Measurements from ENCODE around the gene SLC45A2.
"Not testable (repeated sequence)": the region's sequence is repeated elsewhere in the genome, so short reads cannot be mapped to it uniquely, and the experiment has no call there.

SLC45A2 gene

GRCh38 chr5:33984671-33985124, at the start of gene SLC45A2:
SLC45A2 (minus strand) TSS chr5:33984693; CDS start chr5:33984583, 110 bp downstream.
- no peak for DNase-seq (ENCODE audit: low spot score)

- DNase-seq (ENCODE audit: low spot score) = no peak
These were observed 47.5 kb upstream of the SLC45A2 start for GRCh38 chr5:34031966-34032365.

GRCh38 chr5:34031117-34031516, 46.6 kb upstream of the SLC45A2 start:
- no peak for DNase-seq (ENCODE audit: low spot score)

- DNase-seq (ENCODE audit: low spot score) = not testable (repeated sequence)
These were observed 46.1 kb upstream of the SLC45A2 start for GRCh38 chr5:34030585-34030984.

GRCh38 chr5:34030048-34030447, 45.6 kb upstream of the SLC45A2 start:
- no peak for DNase-seq (ENCODE audit: low spot score)

GRCh38 chr5:34028349-34028748, 43.9 kb upstream of the SLC45A2 start:
- DNase-seq (ENCODE audit: low spot score) = no peak

- no peak for DNase-seq (ENCODE audit: low spot score)
These were observed 41.7 kb upstream of the SLC45A2 start for GRCh38 chr5:34026089-34026761.

- peak; percentile 16 for DNase-seq (ENCODE audit: low spot score)
These were observed 37.7 kb upstream of the SLC45A2 start for GRCh38 chr5:34022121-34022705.

- DNase-seq (ENCODE audit: low spot score) = no peak
These were observed 36.8 kb upstream of the SLC45A2 start for GRCh38 chr5:34021334-34021733.

GRCh38 chr5:34020726-34021125, 36.2 kb upstream of the SLC45A2 start:
- no peak for DNase-seq (ENCODE audit: low spot score)

- no peak for DNase-seq (ENCODE audit: low spot score)
These were observed 32.8 kb upstream of the SLC45A2 start for GRCh38 chr5:34017254-34017653.

- DNase-seq (ENCODE audit: low spot score) = no peak
These were observed 32.3 kb upstream of the SLC45A2 start for GRCh38 chr5:34016750-34017149.

- DNase-seq (ENCODE audit: low spot score) = no peak
These were observed 31.7 kb upstream of the SLC45A2 start for GRCh38 chr5:34016222-34016621.

GRCh38 chr5:34015120-34015822, 30.8 kb upstream of the SLC45A2 start:
- DNase-seq (ENCODE audit: low spot score) = no peak

GRCh38 chr5:34014626-34015025, 30.1 kb upstream of the SLC45A2 start:
- DNase-seq (ENCODE audit: low spot score) = no peak

GRCh38 chr5:34013547-34013946, 29.1 kb upstream of the SLC45A2 start:
- no peak for DNase-seq (ENCODE audit: low spot score)

GRCh38 chr5:34012791-34013190, 28.3 kb upstream of the SLC45A2 start:
- no peak for DNase-seq (ENCODE audit: low spot score)

GRCh38 chr5:34011536-34011935, 27.0 kb upstream of the SLC45A2 start:
- no peak for DNase-seq (ENCODE audit: low spot score)

- DNase-seq (ENCODE audit: low spot score) = not testable (repeated sequence)
These were observed 25.7 kb upstream of the SLC45A2 start for GRCh38 chr5:34010146-34010545.

- no peak for DNase-seq (ENCODE audit: low spot score)
These were observed 25.1 kb upstream of the SLC45A2 start for GRCh38 chr5:34009610-34010009.

GRCh38 chr5:34008802-34009201, 24.3 kb upstream of the SLC45A2 start:
- peak; percentile 6 for DNase-seq (ENCODE audit: low spot score)

GRCh38 chr5:34007621-34008600, 23.4 kb upstream of the SLC45A2 start, which contains the start of gene AMACR:
AMACR (minus strand) TSS chr5:34008050; CDS start chr5:34008019, 31 bp downstream.
- peak; percentile 90 for DNase-seq (ENCODE audit: low spot score)
